GM23338 (cell line): ENCODE measurements around the gene PIGH. TPM values are rescaled to one million over a fixed set of nuclear protein-coding genes. Genes with fewer than 3 reads are reported as not detected.
"Not testable (repeated sequence)": the region's sequence is repeated elsewhere in the genome, so short reads cannot be mapped to it uniquely, and the experiment has no call there.

ENCODE experiments used
- ATAC-seq: fragments of 200-7000 bp; cut with Tn5 transposase; 3 replicates; pipeline ENCODE4 v1.9.1; 2020
- DNase-seq: peaks from one replicate; pipeline ENCODE4 v3.0.0-alpha.2; 2015; ENCODE audit warnings: low spot score
- H2AFZ ChIP-seq: fragments of 200-600 bp; sonication (generic); 2 replicates; pipeline ENCODE4 v1.8.0; 2016; ENCODE audit warnings: antibody characterized with exemption, mild to moderate bottlenecking, moderate library complexity
- H3F3A ChIP-seq: fragments of 200-600 bp; sonication (generic); replicated peaks from 2 replicates; pipeline ENCODE4 v1.8.0; 2017; ENCODE audit warnings: antibody characterized with exemption, mixed run types, low read depth
- H3K27ac ChIP-seq: fragments of 200-600 bp; sonication (generic); 2 replicates; pipeline ENCODE4 v1.6.1; 2016; ENCODE audit warnings: low read depth
- H3K27me3 ChIP-seq: fragments of 200-600 bp; sonication (generic); 2 replicates; pipeline ENCODE4 v1.8.0; 2016; ENCODE audit warnings: mild to moderate bottlenecking, mixed run types, moderate library complexity; ENCODE audit not compliant: insufficient read depth
- H3K36me3 ChIP-seq: fragments of 200-600 bp; sonication (generic); 2 replicates; pipeline ENCODE4 v1.8.0; 2016; ENCODE audit warnings: mild to moderate bottlenecking; ENCODE audit not compliant: insufficient read depth
- H3K4me1 ChIP-seq: fragments of 200-600 bp; sonication (generic); 2 replicates; pipeline ENCODE4 v1.8.0; 2016; ENCODE audit warnings: mild to moderate bottlenecking, moderate library complexity; ENCODE audit not compliant: insufficient read depth
- H3K4me2 ChIP-seq: fragments of 200-600 bp; sonication (generic); 2 replicates; pipeline ENCODE4 v1.7.1; 2017; ENCODE audit warnings: mixed run types
- H3K4me3 ChIP-seq: fragments of 200-600 bp; sonication (generic); 2 replicates; pipeline ENCODE4 v1.6.1; 2016; ENCODE audit warnings: mixed run types
- H3K79me2 ChIP-seq: fragments of 200-600 bp; sonication (generic); replicated peaks from 2 replicates; pipeline ENCODE4 v1.8.0; 2017; ENCODE audit warnings: mild to moderate bottlenecking; ENCODE audit not compliant: insufficient read depth
- H3K9me2 ChIP-seq: fragments of 200-600 bp; sonication (generic); 2 replicates; pipeline ENCODE4 v1.8.0; 2017; ENCODE audit not compliant: insufficient read depth
- H4K20me1 ChIP-seq: fragments of 200-600 bp; sonication (generic); replicated peaks from 2 replicates; pipeline ENCODE4 v1.8.0; 2017; ENCODE audit warnings: mild to moderate bottlenecking; ENCODE audit not compliant: insufficient read depth
- H3K27ac Mint-ChIP-seq: 2 replicates; pipeline ENCODE4 v1.8.0; 2020; ENCODE audit warnings: inconsistent platforms, mild to moderate bottlenecking, moderate library complexity, mixed read lengths
- H3K27me3 Mint-ChIP-seq: 3 replicates; pipeline ENCODE4 v1.8.0; 2022; ENCODE audit warnings: low read depth, mild to moderate bottlenecking, moderate library complexity, mixed read lengths, inconsistent platforms; ENCODE audit not compliant: insufficient read depth, poor library complexity
- H3K36me3 Mint-ChIP-seq: 3 replicates; pipeline ENCODE4 v1.8.0; 2021; ENCODE audit warnings: low read depth, mild to moderate bottlenecking, inconsistent platforms, moderate library complexity, mixed read lengths
- H3K4me1 Mint-ChIP-seq: 3 replicates; pipeline ENCODE4 v1.8.0; 2020; ENCODE audit warnings: mild to moderate bottlenecking, inconsistent platforms, mixed read lengths
- H3K4me3 Mint-ChIP-seq: 3 replicates; pipeline ENCODE4 v1.8.0; 2021; ENCODE audit warnings: moderate library complexity, mild to moderate bottlenecking, inconsistent platforms, mixed read lengths
- H3K9me3 Mint-ChIP-seq: 3 replicates; pipeline ENCODE4 v1.8.0; 2020; ENCODE audit warnings: moderate library complexity, mild to moderate bottlenecking, inconsistent platforms, mixed read lengths
- EZH2phosphoT487 ChIP-seq: fragments of 200-600 bp; sonication (generic); IDR thresholded peaks from one replicate; pipeline ENCODE4 v1.8.1; 2018; ENCODE audit warnings: antibody characterized with exemption; ENCODE audit not compliant: unreplicated experiment
- POLR2AphosphoS5 ChIP-seq: IDR thresholded peaks from 2 replicates; pipeline ENCODE4 v1.6.1; 2016; ENCODE audit warnings: antibody characterized with exemption, low read depth
- polyA plus RNA-seq: library from polyadenylated mRNA; unstranded; fragments of >200 nt; fragmentation: Nextera tagmentation; extraction: Ambion mirVana; gene quantifications from 2 replicates; pipeline ENCODE4 v1.2.1, GENCODE V29; 2016
- small RNA-seq: library from RNA; depleted of rRNA; stranded (forward); fragments of <200 nt; gene quantifications from one replicate; pipeline ENCODE3, GENCODE V24; 2014; ENCODE audit warnings: low replicate concordance
- total RNA-seq: library from RNA; depleted of rRNA; stranded (reverse); fragments of >200 nt; shearing (Covaris generic); gene quantifications from 2 replicates; pipeline ENCODE4 v1.2.3, GENCODE V29; 2014; rRNA removed

The PIGH gene
- total and polyA plus RNA-seq, 2 experiments from 2014 or later, result 8.7 to 9.3 TPM

DNA sequence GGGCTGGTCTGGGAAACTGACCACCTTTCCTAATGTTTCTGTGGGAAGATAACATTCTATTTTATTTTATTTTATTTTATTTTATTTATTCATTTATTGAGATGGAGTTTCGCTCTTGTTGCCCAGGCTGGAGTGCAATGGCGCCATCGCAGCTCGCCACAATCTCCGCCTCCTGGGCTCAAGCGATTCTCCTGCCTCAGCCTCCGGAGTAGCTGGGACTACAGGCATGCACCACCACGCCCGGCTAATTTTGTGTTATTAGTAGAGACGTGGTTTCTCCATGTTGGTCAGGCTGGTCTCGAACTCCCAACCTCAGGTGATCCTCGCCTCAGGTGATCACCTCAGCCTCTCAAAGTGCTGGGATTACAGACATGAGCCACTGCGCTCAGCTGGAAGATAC is 57.4 kb downstream of the PIGH start:
- not testable (repeated sequence) for H3K27me3 ChIP-seq, H3F3A ChIP-seq, H4K20me1 ChIP-seq, H3K9me3 Mint-ChIP-seq, H3K27me3 Mint-ChIP-seq, H3K9me2 ChIP-seq, H3K36me3 ChIP-seq, DNase-seq, H3K4me3 ChIP-seq, ATAC-seq, H3K79me2 ChIP-seq, H2AFZ ChIP-seq
- H3K4me1 ChIP-seq, result peaks cover 26% of the 10 kb centered on the region
- H3K4me1 Mint-ChIP-seq, result peaks cover 39% of the 10 kb centered on the region
- peaks cover 32% of the 10 kb centered on the region for H3K36me3 Mint-ChIP-seq
- peak overlapping the region; percentile 72; the same call in 2 of the 3 replicates for H3K4me3 Mint-ChIP-seq
- H3K4me2 ChIP-seq, result 0 out of 2 replicates have a peak overlapping the region, but pooled peaks have one; percentile 64
- H3K27ac Mint-ChIP-seq, result peak overlapping the region; percentile 99
- 0 out of 2 replicates have a peak overlapping the region, but pooled peaks have one; percentile 84 for H3K27ac ChIP-seq

DNA sequence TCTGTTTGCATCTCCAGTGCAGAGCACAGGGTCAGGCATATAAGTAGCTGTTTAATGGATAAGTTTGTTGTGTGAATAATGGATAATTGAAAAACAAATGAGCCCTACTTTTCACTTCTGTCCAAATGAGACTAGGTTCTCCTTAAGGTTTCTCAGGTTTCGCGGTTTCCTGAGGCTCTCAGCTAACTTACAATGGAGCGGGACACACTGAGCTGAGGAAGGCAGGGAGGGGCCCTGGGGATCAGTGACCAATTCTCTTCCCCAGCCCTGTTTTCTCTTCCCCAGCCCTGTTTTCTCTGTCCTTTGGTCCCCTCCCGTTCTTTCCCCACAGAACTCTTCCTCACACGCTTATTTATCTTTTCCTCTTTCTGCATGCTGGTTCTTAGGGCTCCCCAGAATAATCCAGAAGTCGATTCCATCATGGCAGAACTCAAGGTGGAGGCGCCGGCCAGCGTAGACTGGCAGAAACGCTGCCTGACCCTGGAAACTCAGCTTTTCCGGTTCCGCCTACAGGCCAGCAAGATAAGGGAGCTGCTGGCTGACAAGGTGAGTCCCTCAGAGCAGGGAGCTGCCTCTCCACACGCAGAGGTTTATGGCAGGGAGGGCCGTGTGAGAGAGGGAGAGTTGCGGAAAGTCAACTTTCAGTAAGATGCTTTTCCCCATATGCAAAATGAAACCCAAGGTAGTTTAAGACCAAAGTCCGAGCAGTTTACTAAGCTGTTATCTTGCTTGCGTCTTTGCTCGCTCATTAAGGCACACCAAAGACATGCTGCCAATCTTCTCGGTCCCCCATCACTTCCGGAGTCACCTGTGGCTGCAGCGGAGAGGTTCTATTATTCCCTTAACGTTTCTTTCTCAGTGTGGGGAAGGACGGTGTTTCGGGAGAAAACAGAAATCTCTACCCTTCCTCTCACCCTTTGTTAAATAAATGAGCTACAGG is 58.4 kb downstream of the PIGH start:
- Mint-ChIP-seq H3K4me3 (peak overlapping the region; percentile 72), H3K27me3 (peaks cover 2% of the 10 kb centered on the region), H3K4me1 (peaks cover 39% of the 10 kb centered on the region), H3K9me3 (no peaks in the 10 kb centered on the region), H3K27ac (peak overlapping the region; percentile 99), H3K36me3 (peaks cover 32% of the 10 kb centered on the region)
- ATAC-seq, result peak; percentile 91
- H4K20me1 ChIP-seq, result no peaks in the 10 kb centered on the region
- H2AFZ ChIP-seq, result 0 out of 2 replicates have a peak overlapping the region, but pooled peaks have one; percentile 30
- H3K27ac ChIP-seq, result peak overlapping the region; percentile 84
- TF ChIP-seq POLR2AphosphoS5, result peak; percentile 51; the same call in 1 of the 2 replicates
- TF ChIP-seq EZH2phosphoT487, result no peak
- no peaks in the 10 kb centered on the region for H3K36me3 ChIP-seq
- DNase-seq, result peak; percentile 80
- H3K4me1 ChIP-seq, result peaks cover 26% of the 10 kb centered on the region
- no peaks in the 10 kb centered on the region; the same call in 1 of the 2 replicates for H3K9me2 ChIP-seq
- peak overlapping the region; percentile 64 for H3K4me2 ChIP-seq
- no peaks in the 10 kb centered on the region for H3K27me3 ChIP-seq
- H3K79me2 ChIP-seq, result 0 out of 2 replicates have a peak, but pooled peaks cover 10% of the 10 kb centered on the region
- H3F3A ChIP-seq, result no peaks in the 10 kb centered on the region
- peak overlapping the region; percentile 36 for H3K4me3 ChIP-seq

Small RNA genes within 50 kb of the gene (small RNA-seq; reads per million reads assigned to genes)
- gene AL132640.3, result not detected
- not detected for gene RF00019

Other genes starting within 250 kb of the PIGH start
- 61.5 and 74.2 TPM in 2 replicates for gene ATP6V1D, start 240.5 kb downstream of the PIGH start, total RNA-seq
- 87.8 and 105 TPM in 2 replicates for gene ATP6V1D, start 240.5 kb downstream of the PIGH start, polyA plus RNA-seq
- 123 and 170 TPM in 2 replicates for gene EIF2S1, start 239.9 kb downstream of the PIGH start, total RNA-seq
- gene EIF2S1, start 239.9 kb downstream of the PIGH start, polyA plus RNA-seq, result 63.7 and 121 TPM in 2 replicates
- 1.0 TPM in 1 of 2 replicates, not detected in the other for gene PLEK2, start 188.1 kb downstream of the PIGH start, total RNA-seq
- gene PLEK2, start 188.1 kb downstream of the PIGH start, polyA plus RNA-seq, result 0.61 and 2.2 TPM in 2 replicates
- 1.6 and 2.4 TPM in 2 replicates for gene TMEM229B, start 111.5 kb downstream of the PIGH start, total RNA-seq
- 0.42 TPM in 1 of 2 replicates, not detected in the other for gene TMEM229B, start 111.5 kb downstream of the PIGH start, polyA plus RNA-seq
- 30.6 and 33.9 TPM in 2 replicates for gene PLEKHH1, start 67.0 kb downstream of the PIGH start, total RNA-seq
- gene PLEKHH1, start 67.0 kb downstream of the PIGH start, polyA plus RNA-seq, result 14.7 and 15.4 TPM in 2 replicates
- gene ARG2, start 19.7 kb upstream of the PIGH start, total RNA-seq, result 67.2 and 69.4 TPM in 2 replicates
- 38.6 and 42.7 TPM in 2 replicates for gene ARG2, start 19.7 kb upstream of the PIGH start, polyA plus RNA-seq
- 44.5 and 44.7 TPM in 2 replicates for gene VTI1B, start 74.4 kb upstream of the PIGH start, total RNA-seq
- gene VTI1B, start 74.4 kb upstream of the PIGH start, polyA plus RNA-seq, result 90.2 and 96.1 TPM in 2 replicates
- 139 and 142 TPM in 2 replicates for gene RDH11, start 95.5 kb upstream of the PIGH start, total RNA-seq
- 83.5 and 95.2 TPM in 2 replicates for gene RDH11, start 95.5 kb upstream of the PIGH start, polyA plus RNA-seq
- 0.28 and 0.54 TPM in 2 replicates for gene RDH12, start 101.6 kb upstream of the PIGH start, total RNA-seq
- gene RDH12, start 101.6 kb upstream of the PIGH start, polyA plus RNA-seq, result 1.6 and 1.7 TPM in 2 replicates
- 29.2 and 36.0 TPM in 2 replicates for gene ZFYVE26, start 216.3 kb upstream of the PIGH start, total RNA-seq
- gene ZFYVE26, start 216.3 kb upstream of the PIGH start, polyA plus RNA-seq, result 5.2 and 5.6 TPM in 2 replicates
- 19.7 and 29.1 TPM in 2 replicates for gene RAD51B, start 219.5 kb upstream of the PIGH start, total RNA-seq
- 6.3 and 15.7 TPM in 2 replicates for gene RAD51B, start 219.5 kb upstream of the PIGH start, polyA plus RNA-seq